DMS53 treated with DMSO at 0.1 percent for 48 hours (cell line): ENCODE data around the gene IFT20.

ENCODE experiments used
- DNase-seq: peaks from one replicate; lab custom pipeline; 2025; ENCODE audit not compliant: unreplicated experiment; lab: John Stamatoyannopoulos, UW

IFT20 gene, protein sequence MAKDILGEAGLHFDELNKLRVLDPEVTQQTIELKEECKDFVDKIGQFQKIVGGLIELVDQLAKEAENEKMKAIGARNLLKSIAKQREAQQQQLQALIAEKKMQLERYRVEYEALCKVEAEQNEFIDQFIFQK

DNA sequence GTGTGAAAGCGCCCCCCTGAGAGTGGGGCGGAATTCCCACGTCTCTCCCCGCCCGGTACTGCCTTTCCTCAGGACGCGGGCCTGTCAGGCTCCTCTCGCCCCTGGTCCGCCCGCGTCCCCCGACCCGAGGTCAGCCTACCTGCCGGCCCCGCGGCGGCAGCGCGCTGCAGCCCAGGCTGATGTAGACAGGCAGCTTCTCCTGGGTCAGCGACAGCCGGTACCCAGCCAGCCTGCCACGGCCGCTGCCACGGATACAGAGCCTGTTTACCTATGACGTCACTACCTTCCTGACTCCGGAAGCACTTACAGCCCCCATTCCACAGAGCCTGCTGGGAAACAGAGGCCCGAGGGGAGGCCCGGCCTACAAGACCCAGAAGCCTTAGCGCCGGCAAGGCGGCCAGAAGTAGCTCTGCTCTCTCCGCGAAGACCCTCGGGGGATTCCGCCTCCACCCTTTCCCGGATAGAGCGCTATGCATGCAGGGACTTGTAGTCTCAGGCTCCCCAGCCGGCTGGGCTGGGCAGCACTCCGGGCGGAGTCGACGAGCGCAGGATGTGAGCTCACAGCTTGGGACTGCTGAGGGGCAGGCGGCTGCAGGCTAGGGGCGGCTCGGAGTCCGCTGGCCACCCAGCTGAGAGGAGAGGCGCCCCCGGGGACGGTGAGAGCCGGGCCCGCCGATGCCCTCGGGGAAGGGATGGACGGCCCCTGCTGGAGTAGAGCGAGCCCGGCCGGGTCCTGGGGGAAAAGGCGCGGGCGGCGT, at the start of gene IFT20, which contains the start of gene TNFAIP1:
Gene IFT20 (minus strand): TSS at position 272 of the 758 bp plus-strand sequence. CDS start 3,487 bp downstream, outside the sequence.
Gene TNFAIP1 (plus strand): TSS at position 561 of the 758 bp plus-strand sequence. CDS start 3,761 bp downstream, outside the sequence.
- DNase-seq, result peak; percentile 97

DNA sequence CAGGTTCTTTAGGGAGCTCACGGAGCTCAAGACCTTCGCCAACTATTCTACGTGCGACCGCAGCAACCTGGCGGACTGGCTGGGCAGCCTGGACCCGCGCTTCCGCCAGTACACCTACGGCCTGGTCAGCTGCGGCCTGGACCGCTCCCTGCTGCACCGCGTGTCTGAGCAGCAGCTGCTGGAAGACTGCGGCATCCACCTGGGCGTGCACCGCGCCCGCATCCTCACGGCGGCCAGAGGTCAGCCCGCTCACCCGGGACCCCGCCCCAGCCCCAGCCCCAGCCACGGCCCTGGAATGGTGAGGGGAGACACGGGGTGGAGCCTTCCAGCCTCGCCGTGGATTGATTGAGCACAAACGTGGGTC, 49.7 kb upstream of the IFT20 start:
- DNase-seq, result no peak

DNA sequence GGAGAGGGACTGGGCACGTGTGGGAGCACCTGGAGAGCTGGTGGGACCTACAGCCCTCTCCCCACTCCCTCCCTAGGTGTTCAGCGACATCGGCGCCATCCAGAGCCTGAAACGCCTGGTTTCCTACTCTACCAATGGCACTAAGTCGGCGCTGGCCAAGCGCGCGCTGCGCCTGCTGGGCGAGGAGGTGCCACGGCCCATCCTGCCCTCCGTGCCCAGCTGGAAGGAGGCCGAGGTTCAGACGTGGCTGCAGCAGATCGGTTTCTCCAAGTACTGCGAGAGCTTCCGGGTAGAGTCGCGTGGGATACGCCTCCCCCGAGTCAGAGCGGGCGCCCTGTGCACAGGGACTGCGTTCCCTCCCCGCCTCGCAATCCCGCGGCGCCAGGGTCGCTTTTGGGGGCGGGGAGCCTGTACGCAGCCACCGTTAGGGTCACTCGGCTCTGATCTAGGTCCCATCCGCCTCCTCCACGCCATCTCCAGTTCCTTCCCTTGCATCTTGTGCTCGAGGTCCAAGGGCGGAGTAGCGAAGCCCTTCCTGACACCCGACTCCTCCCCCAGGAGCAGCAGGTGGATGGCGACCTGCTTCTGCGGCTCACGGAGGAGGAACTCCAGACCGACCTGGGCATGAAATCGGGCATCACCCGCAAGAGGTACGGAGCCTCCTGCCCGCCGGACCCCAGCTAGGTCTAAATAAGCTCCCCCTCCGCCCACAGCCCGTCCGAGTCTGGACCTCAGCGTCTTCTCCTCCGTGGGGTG, 49.2 kb upstream of the IFT20 start:
- DNase-seq, result peak; percentile 77

DNA sequence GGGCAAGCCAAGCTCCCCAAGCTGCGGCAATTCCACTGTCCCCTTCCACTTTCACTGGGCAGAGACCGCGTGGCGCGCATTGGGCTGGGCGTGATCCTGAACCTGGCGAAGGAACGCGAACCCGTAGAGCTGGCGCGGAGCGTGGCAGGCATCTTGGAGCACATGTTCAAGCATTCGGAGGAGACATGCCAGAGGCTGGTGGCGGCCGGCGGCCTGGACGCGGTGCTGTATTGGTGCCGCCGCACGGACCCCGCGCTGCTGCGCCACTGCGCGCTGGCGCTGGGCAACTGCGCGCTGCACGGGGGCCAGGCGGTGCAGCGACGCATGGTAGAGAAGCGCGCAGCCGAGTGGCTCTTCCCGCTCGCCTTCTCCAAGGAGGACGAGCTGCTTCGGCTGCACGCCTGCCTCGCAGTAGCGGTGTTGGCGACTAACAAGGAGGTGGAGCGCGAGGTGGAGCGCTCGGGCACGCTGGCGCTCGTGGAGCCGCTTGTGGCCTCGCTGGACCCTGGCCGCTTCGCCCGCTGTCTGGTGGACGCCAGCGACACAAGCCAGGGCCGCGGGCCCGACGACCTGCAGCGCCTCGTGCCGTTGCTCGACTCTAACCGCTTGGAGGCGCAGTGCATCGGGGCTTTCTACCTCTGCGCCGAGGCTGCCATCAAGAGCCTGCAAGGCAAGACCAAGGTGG, 46.0 kb upstream of the IFT20 start:
- DNase-seq, result peak; percentile 40

DNA sequence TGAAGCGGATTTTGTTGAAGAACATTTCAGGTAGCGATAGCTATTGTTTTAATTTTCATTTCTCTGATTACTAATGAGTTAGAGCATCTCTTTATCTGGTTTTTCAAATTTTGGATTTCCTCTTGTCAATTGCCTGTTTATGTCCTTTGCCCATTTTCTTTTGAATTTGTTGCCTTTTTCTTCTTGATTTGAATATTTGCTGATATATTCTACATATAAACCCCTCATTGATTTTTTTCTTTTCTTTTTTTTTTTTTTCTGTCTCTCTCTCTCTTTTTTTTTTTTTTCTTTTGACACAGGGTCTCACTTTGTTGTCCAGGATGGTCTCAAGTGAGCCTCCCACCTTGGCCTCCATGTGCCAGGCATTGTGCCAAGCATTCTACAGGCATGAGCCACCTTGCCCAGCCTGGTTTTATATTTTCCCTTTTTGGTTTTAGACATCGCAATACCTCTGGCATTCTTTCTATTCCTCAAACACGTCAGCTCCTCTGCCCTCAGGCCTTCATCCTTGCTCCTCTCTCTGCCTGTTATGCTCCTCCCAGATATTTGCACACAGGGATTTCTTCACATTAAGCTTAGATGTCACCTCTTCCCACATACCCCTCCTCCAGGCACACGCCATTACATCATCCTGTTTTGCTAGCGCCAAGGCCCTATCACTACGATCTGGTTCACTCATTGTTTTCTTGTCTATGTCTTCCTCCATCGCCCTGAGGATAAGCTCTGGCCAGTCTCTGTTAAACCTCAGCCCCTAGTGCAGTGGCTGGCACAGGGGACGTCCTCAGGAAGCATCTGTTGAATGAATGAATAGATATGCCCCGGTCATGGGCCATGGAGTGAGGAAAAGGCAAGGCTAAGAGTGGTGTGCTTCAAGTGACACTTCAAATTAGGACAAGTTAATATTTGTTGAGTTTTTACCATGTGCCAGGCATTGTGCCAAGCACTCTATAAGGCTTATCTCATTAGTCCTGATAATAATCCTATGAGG, 44.8 kb upstream of the IFT20 start:
- no peak for DNase-seq

DNA sequence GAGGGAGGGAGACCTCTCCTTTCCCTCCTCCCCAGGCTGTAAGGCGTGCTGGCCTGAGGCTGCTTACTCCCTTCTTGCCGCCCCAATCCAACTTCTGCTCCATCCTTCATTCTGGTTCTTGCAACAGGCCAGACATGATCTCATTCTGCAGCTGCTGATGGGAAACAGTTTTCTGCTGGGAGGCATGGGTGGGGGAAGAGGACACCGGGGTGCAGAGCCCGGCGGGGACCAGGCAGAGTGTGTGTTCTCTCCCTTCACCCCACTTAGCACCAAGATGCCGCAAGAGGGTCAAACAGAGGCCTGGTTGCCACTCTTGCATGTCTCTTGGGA, 37.6 kb upstream of the IFT20 start:
- no peak for DNase-seq

DNA sequence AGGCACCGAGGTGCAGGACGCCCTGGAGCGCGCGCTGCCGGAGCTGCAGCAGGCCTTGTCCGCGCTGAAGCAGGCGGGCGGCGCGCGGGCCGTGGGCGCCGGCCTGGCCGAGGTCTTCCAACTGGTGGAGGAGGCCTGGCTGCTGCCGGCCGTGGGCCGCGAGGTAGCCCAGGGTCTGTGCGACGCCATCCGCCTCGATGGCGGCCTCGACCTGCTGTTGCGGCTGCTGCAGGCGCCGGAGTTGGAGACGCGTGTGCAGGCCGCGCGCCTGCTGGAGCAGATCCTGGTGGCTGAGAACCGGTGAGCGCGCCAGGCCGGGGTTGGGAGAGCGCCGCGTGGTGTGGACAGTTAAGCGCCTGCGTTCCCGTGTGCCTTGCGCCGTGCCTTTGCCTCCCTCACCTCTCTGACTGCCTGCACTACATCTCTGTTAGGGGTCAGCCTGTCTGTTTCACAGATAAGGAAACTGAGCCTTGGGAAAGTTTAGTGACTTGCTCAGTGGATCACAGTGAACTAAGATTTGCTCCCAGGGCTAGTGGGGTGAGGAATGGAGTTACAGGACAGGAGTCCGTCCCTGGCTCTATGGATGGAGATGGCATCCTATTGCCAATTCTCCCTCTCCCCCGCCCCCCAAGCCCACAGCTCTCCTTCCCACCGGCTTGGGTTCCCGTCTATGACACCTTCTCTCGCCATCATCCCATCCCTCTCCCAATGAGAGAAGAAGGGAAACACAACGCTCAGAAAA, 37.1 kb upstream of the IFT20 start:
- DNase-seq, result no peak

DNA sequence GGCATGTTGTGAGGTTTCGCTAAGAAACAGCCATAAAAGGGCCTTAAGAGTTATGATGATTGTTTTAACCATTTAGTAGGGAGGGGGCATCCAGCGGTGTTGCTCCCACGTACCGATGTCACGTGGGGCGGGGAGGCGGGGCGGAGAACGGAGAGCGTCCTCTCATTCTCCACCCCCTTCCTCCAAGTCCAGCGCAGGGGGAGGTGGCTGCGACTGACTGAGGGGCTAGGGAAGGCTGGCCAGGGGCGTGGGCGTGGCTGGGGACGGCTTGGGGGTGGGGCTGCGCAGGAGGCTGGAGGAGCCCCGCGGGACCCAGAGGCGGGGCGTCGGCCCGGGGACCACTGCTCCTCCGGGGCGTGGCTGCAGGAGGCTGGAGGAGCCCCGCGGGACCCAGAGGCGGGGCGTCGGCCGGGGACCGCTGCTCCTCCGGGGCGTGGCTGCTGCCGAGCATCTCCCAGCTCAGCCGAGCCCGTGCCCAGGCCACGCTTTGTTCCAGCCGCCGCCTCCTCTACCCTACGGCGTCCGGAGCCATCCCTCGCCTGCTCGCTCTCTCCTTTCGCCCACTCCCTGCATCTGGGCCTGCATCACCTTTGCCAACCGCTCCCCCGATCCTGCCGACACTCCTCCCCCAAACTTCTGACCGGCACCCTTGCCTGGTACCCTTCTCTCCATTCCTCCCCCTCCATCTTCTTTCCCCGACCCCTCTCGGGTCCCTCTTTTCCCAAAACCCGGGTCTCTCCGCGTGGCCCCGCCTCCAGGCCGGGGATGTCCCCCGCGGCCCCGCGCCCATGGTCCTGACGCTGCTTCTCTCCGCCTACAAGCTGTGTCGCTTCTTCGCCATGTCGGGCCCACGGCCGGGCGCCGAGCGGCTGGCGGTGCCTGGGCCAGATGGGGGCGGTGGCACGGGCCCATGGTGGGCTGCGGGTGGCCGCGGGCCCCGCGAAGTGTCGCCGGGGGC, 36.3 kb upstream of the IFT20 start, which contains the start of gene SARM1:
Gene SARM1 (plus strand): TSS at position 450 of the 958 bp plus-strand sequence. CDS start 339 bp downstream, at position 789.
- DNase-seq, result no peak

DNA sequence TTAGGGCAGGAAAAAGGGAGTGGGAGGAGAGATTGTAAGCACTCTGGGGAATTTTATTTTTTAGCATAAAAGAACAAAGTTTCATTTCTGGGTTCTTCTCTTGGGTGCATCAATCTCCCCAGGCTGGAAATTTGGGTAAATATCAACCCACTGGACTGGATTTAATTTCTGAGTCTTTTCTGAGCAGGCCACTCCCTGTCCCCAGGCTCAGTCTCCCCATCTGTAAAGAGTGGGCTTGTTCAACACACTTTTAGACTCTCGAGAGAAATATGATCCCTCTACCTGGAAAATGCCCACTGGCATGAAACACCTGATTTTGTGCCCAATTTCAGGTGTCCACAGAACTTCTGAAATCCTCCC, 35.5 kb upstream of the IFT20 start:
- no peak for DNase-seq

DNA sequence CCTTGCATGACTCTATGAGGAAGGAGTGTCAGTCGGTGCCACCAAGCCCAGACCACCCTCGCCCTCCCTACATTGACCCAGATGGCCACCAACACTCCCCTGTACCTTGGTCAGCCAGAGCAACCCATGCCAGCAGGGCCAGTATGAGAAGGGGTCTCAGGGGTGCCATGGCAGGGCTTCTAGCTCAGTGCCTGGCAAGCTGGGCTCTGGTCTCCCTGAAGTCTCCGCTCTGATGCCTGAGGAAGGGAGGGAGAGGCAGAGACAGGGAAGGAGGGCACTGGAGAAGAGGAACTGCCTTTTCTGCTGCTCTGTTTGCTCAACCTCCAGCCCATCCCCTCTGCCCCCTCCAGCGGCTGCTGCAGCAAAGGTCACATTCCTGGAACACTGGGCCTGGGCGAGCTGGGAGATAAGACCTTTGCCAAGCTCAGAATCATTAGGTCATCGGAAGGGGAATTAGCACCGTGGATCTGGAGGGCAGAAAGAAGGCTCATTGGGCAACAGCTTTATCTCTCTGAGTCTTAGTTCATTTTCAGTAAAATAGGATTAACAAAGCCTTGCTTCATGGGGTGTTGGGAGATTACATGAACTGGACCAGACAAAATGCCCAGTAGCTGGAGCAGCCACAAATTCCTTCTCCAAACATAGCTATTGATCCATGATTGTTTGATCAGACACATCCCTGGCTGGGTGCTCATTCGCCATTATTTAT, 34.9 kb upstream of the IFT20 start, which contains the start of gene VTN:
Gene VTN (minus strand): TSS at position 273 of the 709 bp plus-strand sequence. CDS start 104 bp downstream, at position 169.
- no peak for DNase-seq

DNA sequence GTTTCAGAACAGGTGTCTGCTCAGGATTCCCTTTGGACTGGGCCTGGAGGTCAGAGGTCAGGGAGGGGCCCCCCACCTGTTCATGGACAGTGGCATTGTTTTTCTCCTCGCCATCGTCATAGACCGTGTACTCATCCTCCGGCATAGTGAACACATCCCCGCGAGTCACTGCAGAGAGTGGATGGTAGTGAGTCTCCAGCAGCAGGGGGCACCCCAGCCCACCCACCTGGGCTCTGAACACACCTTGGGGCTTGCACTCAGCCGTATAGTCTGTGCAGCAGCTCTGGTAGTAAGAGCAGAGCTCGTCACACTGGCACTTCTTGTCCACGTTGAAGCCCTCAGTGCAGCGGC, 34.4 kb upstream of the IFT20 start:
- DNase-seq, result no peak

DNA sequence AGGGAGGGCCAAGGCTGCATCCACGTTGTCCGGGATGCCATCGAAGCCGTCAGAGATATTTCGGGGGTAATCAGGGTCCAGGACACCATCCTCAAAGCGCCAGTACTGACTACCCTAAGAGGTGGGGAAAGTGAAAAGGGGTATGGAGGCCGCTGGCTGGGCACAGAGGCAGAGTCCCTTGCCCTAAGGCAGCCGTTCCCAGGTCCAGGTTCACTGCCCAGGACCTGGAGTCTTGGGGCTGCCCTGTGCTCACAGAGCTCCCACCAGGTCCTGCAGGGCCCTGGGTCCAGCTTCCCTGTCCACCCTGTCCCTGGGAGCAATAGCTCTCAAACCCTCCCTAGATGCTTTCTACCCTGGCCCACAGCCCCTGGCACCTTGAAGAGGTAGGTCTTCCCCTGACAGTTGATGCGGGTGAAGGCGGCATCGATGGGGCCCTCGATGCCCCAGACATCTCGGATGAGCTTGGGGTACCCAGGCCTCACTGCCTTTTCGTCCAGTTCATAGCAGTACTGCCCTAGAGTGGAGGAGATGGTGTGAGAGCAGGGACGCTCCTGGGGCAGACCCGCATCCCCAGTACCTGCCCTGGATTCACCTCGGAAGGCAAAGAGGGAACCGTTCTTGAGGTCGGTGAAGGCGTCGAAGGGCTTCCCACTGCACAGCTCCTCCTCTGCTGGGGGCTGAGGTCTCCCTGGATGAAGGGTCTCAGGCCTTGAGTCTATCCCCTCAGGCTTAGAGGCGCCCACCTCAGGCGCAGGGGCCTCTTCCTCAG, 33.8 kb upstream of the IFT20 start:
- no peak for DNase-seq

DNA sequence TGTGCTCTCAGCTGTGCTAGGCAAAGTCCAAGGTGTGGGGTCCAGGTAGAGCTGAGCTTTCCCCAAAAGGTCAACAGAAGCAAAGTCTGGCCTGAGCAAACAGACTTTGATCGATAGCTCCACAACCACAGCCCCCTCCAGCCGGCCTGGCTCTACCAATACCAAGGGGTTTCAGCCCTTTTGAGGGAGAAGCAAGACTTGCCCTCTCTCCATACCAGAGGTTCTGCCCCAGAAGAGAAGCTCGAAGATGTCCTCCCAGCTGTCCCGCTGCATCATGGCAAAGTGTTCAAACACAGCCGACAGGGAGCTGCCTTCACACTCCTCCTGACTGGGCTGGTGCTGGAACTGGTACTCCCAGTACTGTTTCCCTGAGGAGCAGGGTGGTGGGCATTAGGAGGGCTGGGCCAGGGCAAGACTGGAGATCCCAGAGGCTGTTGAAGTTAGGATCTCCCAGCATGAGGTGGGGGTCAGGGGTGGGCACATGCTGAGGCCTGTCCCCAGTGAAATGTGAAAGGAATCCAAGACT, 33.1 kb upstream of the IFT20 start:
- no peak for DNase-seq

DNA sequence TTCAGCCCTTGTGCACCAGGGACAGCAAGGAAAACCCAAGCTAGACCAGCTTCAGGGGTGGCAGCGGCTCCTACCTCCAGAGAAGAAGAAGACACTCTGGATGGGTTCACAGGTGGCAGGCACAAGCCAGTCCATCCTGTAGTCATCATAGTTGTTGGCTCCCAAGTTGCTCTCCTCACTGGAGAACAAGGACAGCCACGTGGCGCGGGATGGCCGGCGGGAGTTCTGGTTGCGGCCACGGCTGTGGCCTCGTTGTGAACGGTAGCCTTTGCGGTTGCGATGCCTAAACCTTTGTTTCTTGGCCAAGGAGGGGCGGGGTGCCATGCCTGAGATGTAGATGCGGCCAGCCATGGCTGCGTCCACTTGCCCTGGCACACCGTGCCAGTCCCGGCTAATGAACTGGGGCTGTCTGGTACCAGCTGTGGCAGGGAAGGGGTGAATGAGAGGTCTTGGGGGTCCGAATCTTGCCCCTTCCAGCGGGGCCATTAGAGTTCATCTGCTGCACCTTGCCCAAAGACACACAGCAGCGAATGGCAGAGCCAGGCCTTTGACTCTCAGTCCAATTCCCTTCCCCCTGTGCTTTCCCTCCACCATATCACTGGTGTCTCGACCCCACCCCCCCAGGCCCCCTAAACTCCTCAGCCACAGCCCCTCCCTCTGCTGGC, 32.5 kb upstream of the IFT20 start:
- no peak for DNase-seq

DNA sequence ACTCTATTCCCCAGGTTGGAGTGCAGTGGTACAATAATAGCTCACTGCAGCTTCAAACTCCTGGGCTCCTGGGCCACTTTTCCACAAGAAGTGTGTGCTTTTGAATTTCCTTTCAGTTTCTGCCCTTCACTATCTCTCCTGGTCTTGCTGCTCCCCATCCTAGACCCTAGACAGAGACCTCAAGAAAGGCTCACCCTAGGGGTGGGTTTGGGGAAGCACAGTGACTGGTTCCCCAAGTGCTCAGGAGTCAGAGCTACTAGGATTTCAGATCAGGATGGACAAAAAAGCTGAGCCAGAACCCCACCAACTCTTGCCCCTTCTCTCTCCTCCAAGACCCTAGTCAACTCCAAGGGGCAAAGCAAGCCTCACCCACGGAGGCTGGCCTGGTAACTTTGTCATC, 31.3 kb upstream of the IFT20 start:
- DNase-seq, result no peak

DNA sequence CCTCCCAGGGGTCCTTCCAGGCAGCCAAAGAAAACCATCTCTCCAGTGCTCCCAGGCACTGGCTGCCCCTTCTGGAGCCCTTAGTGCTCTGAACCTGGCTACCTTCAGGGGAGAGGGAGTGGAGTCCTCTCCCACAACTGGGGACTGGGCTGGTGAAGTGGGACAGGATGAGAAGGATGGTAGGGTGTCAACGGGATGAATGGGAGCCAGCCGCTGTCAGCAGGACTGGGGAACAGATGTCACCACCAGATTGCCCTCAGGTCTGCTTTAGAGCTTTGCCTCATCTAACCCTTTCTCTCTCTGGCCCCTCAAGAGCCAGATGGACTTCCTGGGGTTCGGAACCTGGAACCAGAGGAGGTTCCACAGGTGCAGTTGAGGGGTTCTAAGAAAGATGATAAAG, 30.2 kb upstream of the IFT20 start:
- DNase-seq, result no peak
